Activated naive CD4-positive, alpha-beta T cell (primary cell): ENCODE results near the gene TRMU.
"Not testable (repeated sequence)": the region's sequence is repeated elsewhere in the genome, so short reads cannot be mapped to it uniquely, and the experiment has no call there.

ENCODE experiments used
- DNase-seq, 4 experiments: peaks; one replicate each; lab custom pipeline; 2025; lab: John Stamatoyannopoulos, UW

TRMU gene

GRCh38 chr22:46387748-46388147 is 52.2 kb downstream of the TRMU start:
- no peak for DNase-seq

GRCh38 chr22:46388647-46389046 is 53.1 kb downstream of the TRMU start:
- DNase-seq: no peak

GRCh38 chr22:46389081-46389480 is 53.6 kb downstream of the TRMU start:
- DNase-seq: no peak

- no peak for DNase-seq
Measured at GRCh38 chr22:46390105-46390651, 54.7 kb downstream of the TRMU start.

- no peak for DNase-seq
Measured at GRCh38 chr22:46390652-46391301, 55.3 kb downstream of the TRMU start.

GRCh38 chr22:46391486-46392136 is 56.1 kb downstream of the TRMU start:
- no peak for DNase-seq

- no peak for DNase-seq
Measured at GRCh38 chr22:46392137-46392844, 56.8 kb downstream of the TRMU start.

GRCh38 chr22:46393873-46394272 is 58.4 kb downstream of the TRMU start:
- no peak for DNase-seq

GRCh38 chr22:46394622-46395021 is 59.1 kb downstream of the TRMU start:
- no peak for DNase-seq

GRCh38 chr22:46395145-46395544 is 59.6 kb downstream of the TRMU start:
- no peak for DNase-seq

- not testable (repeated sequence) for DNase-seq
Measured at GRCh38 chr22:46397049-46397448, 61.5 kb downstream of the TRMU start.

- no peak for DNase-seq
Measured at GRCh38 chr22:46397514-46397913, 62.0 kb downstream of the TRMU start.

- DNase-seq: no peak
Measured at GRCh38 chr22:46397951-46398350, 62.4 kb downstream of the TRMU start.

GRCh38 chr22:46399251-46400024 is 63.9 kb downstream of the TRMU start:
- peak in 1 of 4 experiments; percentile 3 for DNase-seq

GRCh38 chr22:46401370-46401769 is 65.9 kb downstream of the TRMU start:
- no peak for DNase-seq

- no peak for DNase-seq
Measured at GRCh38 chr22:46402505-46402904, 67.0 kb downstream of the TRMU start.

GRCh38 chr22:46403880-46404279 is 68.4 kb downstream of the TRMU start:
- not testable (repeated sequence) for DNase-seq

GRCh38 chr22:46405901-46406300 is 70.4 kb downstream of the TRMU start:
- DNase-seq: no peak

- DNase-seq: no peak
Measured at GRCh38 chr22:46406349-46406748, 70.8 kb downstream of the TRMU start.

GRCh38 chr22:46406791-46407190 is 71.3 kb downstream of the TRMU start:
- no peak for DNase-seq
